NCI-H1105 (cell line): ENCODE data around the gene ATXN8OS.
A peak's percentile ranks its signal among the peaks of the same experiment; 100 is the strongest.
"Not testable (repeated sequence)": the region's sequence is repeated elsewhere in the genome, so short reads cannot be mapped to it uniquely, and the experiment has no call there.

Experiments used
- DNase-seq: peaks from one replicate; lab custom pipeline; 2025; lab: John Stamatoyannopoulos, UW

The ATXN8OS gene

GRCh38 chr13:70107498-70108281 is at the start of gene ATXN8OS:
ATXN8OS (plus strand) TSS chr13:70107826.
- no peak for DNase-seq

DNA sequence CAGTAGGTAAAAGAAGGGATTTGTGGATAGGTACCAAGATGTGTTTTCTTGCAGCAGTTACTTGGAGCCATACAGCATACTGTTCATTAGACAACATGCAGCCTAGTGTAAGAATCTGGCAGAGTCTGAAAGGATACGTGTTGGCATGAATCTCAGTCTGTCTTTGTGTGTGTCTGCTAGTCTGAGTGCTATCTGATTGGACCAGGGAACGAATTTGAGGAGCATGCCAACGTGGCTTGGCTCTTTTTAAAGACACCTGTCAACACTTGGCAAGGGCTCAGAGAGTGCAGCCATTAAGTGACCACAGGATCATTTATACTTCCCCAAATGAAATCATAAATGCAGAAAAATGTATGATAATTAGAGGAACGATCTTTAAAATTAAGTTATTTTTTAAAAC is 27.6 kb upstream of the ATXN8OS start:
- no peak for DNase-seq

- no peak for DNase-seq
Measured at GRCh38 chr13:70087247-70087646, 20.4 kb upstream of the ATXN8OS start.

DNA sequence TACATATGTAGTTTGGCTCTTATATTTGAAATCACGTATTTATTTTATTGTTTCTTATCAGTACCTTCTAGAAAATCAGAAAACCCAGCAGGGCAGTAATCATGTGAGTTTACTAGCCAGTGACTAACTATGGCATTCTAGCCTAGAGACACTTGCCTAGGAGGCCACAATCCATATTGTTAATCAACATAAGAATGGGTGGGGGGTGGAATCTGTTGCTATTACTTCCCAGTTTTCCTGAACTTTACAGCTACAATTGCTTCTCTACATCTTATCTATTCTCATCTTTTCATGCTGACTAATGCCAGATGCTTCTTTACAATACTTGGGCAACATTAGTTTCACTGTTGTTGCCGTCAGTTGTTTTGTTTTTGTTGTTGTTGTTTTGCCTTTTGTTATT is 18.7 kb upstream of the ATXN8OS start:
- DNase-seq: no peak

DNA sequence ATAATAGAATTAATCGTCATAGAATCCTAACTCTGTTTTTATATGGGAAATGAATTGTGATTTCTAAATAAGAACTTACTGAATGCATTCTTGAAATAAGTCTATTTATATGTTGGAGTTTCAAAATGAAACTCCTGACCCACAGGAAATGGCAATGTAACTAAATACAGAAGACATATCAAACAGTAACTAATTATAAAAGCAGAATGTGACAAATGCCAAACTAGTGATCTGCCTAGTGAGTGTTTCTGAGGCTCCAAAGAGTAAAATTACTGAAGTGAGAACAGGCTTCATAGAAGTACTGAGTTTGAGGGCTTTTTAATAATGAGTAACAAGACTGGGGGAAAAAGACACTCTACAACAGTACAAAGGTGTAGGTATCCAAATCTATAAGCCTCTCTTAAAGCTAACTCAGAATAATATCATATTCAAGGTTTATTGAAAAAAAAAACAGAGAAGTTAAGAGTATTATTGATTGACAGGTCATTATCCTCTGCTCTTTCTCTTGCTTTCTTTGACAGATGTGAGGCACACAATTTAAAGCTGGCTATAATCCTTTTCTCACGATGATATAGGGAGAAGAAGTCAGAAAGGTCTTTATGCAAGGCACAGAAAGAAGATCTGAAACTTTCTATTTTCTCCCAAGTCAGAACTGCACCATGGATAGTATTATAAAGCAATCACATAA is 17.4 kb upstream of the ATXN8OS start:
- DNase-seq: no peak

GRCh38 chr13:70098669-70099068 is 9.0 kb upstream of the ATXN8OS start:
- DNase-seq: peak; percentile 14

GRCh38 chr13:70104481-70104880 is 3.1 kb upstream of the ATXN8OS start:
- DNase-seq: no peak

DNA sequence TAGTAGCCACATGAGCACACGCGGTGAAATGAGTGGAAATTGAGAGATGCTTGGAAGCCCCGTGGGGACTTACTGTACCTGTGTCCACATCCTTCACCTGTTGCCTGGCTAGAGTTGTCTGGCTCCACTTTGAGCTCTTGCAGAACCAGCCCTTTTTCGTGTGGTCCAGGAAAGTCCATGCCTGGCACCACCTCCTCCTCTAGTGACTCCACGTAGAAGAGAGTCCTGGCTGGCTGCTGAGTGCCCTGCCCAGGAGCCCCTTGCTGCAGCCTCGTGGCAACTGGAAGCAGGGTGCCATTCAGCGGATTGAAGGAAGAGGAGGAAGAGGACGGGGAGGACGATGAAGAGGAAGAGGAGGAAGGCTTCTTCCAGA is 515 bp upstream of the ATXN8OS start:
- no peak for DNase-seq

DNA sequence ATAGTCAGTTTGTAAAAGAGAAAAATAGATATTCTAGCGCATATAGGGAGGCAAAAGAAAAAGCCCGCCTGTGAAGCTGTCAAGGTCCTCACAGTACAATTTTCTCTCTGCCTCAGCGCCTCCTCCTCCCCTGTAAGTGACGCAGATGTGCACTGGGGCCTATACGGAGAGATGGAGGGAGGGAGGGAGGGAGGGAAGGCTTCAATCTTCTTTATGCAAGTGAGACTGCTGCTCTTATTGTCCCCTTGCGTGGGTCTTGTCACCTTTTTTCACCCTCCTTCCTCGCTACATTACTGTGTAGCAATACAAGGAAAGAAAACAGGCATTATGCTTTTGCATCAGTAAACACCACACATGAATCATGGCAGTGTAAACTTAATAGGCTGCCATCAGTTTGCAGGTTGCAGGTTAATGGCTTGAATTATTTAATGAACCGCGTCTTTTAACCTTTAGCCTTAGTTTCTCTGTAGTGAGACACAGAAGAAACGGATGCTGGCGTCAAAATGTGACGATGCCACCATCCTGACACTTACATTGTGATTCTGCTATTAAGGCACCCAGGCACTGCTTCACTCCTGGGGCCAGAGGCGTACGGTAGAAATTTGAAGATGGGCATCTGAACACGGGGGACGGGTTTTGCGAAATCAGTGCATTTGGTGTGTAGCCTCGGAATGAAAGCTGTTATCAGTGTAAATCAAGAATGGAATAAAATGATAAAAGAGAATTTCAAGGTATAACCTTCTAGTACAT is 905 bp downstream of the ATXN8OS start, which contains the start of gene KLHL1:
TSS of gene KLHL1 (minus strand) at position 97 of the 750 bp plus-strand sequence. CDS start 753 bp downstream, outside the sequence.
- no peak for DNase-seq

GRCh38 chr13:70117338-70117905 is 9.8 kb downstream of the ATXN8OS start:
- no peak for DNase-seq

DNA sequence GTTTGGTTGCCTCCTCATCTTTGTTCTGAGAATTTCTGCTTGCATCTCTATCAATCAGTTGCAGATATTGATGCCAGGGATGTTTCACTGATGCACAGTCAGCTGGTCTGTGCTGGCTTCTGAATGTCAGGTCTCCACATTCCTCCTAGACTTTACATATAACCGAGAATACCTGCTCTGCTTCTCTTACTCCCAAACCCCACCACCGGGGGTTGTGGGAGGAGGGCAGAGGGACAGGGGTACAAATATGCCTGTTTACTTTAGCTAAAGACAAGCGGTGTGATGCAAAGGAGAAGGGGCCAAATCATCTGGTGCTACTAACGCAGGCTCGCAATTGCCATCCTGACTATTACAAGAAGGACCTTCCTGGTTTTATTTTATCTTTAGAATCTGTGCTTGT is 18.1 kb downstream of the ATXN8OS start:
- DNase-seq: no peak

DNA sequence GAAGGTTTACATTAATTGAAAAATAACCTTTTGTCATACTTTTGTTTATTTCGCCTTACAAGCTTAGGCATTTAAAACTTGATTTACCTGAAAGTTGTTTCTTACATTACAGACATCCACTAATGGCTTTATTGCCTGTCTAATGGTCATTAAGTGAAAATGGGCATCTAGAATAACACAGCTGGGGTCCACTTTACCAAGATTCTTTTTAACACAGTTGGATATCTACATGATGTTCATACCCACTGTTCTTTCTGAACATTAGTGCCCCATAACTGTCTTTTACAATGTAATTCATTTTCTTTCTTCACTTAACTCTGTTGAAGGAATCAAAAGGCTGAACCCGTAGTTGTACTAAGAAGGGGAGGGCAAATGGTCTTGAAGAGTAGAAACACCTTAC is 20.5 kb downstream of the ATXN8OS start:
- no peak for DNase-seq

- DNase-seq: not testable (repeated sequence)
Measured at GRCh38 chr13:70142658-70143057, 35.0 kb downstream of the ATXN8OS start.

DNA sequence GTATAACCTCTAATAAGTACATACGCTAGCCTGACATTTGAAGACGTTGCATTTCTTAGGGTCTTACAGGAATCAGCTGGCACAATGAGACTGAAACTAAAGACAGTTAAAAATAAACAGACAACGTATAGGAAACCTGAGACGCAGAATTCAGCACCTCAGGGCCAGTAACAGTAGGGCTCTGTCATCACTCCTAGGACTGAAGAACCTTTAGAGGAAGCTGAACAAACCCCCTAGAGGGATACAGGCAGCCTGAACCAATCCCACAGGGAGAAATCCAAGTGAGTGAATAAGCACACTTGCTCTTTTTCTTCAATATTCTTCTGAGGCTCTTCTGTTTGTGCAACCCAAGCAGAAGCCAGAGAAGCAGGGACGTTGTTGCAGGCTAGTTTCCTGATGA is 54.5 kb downstream of the ATXN8OS start:
- DNase-seq: no peak

- DNase-seq: no peak
Measured at GRCh38 chr13:70170689-70171088, 63.1 kb downstream of the ATXN8OS start.

- no peak for DNase-seq
Measured at GRCh38 chr13:70171151-70171550, 63.5 kb downstream of the ATXN8OS start.

GRCh38 chr13:70172946-70173597 is 65.4 kb downstream of the ATXN8OS start:
- DNase-seq: peak; percentile 23

DNA sequence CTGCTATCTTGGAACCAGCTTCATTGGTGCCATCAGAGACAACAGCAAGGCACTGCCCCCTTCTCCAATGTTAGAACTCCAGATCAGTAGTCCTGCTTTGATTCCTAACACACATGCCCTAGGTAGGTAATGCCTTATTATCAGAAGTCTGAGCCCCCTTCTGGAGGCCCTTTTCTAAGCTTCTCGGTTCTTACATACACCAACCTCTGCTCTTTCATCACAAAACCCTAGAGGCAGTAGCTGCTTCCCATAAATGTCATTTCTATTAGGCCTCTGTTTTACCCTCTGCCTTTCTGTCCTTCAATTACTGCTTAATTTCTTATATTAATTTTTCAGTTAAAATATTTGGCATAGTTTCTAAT is 66.0 kb downstream of the ATXN8OS start:
- DNase-seq: no peak

DNA sequence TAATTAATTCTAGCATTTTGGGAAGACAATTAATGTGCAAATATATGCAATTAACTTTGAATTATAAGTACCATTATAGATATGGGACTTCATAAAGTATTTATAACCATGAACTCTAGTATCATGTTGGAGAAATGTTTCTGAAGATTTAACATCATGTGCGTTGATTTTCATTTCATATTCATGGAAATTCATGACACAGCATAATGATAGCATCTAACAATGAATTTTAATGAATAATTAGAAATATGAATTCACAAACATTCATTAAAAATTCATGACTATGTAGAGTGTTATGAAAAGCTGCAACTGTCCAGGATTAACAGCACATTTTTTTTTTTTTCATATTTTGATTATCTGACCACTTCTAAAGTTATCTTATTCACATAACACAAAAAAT is 70.7 kb downstream of the ATXN8OS start:
- DNase-seq: no peak
